Measurements from ENCODE around the gene GRPEL1. TPM values are rescaled to one million over a fixed set of nuclear protein-coding genes. Genes with fewer than 3 reads are reported as not detected.

GRPEL1 gene
- total RNA-seq, 1 donor from 2014 or later = 25.7 TPM

DNA sequence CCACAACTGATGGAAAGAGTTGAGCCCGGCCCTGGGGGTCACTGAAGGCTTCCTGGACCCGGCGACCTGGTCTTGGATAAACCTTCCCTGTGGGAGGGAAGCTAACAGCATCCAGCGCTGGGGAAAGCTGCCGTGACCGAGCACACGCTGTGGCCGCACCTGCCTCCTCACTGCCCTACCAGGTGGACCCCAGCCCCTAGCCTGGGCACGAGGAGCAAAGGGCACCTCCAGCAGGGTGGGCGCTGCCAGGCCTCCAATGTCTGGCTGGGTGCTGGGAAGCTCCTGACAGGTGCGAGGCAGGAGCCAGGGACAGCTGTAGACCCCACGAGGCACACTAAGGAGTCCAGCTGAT, 16.7 kb downstream of the GRPEL1 start:
- intact Hi-C loops (cut with DNase I) = no loop called here

DNA sequence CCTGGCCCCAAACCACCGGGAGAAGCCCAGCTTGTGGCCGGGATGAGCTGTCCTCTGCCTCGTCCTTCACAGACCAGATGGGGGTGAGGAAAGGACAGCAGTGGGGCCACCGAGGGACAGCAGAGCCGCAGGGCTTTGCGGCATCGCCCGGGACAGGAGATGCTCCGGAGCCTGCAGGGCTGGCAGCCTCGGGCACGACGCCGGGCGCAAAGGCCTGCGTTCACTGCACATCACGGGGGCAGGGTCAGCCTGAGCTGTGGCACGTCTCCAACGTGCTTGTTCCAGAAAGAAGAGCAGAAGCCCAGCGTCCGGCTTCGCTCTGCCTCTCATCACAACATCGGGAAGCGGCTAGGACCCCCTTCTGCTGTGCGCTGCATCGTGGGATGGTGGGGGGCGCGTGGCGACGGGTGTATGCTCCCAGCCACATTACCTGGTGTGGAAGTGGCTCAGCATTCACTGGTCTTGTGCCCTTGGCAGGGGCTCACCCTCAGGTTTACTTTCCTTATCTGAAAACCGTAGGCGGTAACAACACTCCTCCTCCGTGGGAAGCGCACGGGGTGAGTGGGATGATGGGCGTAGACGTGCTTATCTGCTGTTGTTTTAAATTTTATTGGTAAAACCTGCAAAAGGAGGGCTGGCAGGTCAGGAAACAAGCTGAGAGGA, 17.3 kb downstream of the GRPEL1 start:
- Histone ChIP-seq H3K27ac (no peak overlapping the region), H3K36me3 (peaks cover 36% of the 10 kb centered on the region), H3K4me1 (peaks cover 65% of the 10 kb centered on the region), H3K4me3 (no peak overlapping the region), H3K9me3 (no peaks in the 10 kb centered on the region), H3K27me3 (ENCODE audit: low read depth) (no peaks in the 10 kb centered on the region)
- intact Hi-C loops (cut with DNase I) = no loop called here
- ATAC-seq = no peak
- DNase-seq = no peak
- TF ChIP-seq, protein P1, sequence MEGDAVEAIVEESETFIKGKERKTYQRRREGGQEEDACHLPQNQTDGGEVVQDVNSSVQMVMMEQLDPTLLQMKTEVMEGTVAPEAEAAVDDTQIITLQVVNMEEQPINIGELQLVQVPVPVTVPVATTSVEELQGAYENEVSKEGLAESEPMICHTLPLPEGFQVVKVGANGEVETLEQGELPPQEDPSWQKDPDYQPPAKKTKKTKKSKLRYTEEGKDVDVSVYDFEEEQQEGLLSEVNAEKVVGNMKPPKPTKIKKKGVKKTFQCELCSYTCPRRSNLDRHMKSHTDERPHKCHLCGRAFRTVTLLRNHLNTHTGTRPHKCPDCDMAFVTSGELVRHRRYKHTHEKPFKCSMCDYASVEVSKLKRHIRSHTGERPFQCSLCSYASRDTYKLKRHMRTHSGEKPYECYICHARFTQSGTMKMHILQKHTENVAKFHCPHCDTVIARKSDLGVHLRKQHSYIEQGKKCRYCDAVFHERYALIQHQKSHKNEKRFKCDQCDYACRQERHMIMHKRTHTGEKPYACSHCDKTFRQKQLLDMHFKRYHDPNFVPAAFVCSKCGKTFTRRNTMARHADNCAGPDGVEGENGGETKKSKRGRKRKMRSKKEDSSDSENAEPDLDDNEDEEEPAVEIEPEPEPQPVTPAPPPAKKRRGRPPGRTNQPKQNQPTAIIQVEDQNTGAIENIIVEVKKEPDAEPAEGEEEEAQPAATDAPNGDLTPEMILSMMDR (IDR thresholded peaks at IDR 0.05) = no peak

More for the DNA sequence above, 16.7 kb downstream of the GRPEL1 start:
- ATAC-seq (no peak), DNase-seq (no peak)
- no peaks in the 10 kb centered on the region for H3K9me3 ChIP-seq
- peaks cover 60% of the 10 kb centered on the region for H3K4me1 ChIP-seq
- no peak overlapping the region for H3K4me3 ChIP-seq
- H3K27ac ChIP-seq = no peak overlapping the region
- TF ChIP-seq, protein P1 (IDR thresholded peaks at IDR 0.05) = no peak
- no peaks in the 10 kb centered on the region for H3K27me3 ChIP-seq (ENCODE audit: low read depth)
- peaks cover 41% of the 10 kb centered on the region for H3K36me3 ChIP-seq

DNA sequence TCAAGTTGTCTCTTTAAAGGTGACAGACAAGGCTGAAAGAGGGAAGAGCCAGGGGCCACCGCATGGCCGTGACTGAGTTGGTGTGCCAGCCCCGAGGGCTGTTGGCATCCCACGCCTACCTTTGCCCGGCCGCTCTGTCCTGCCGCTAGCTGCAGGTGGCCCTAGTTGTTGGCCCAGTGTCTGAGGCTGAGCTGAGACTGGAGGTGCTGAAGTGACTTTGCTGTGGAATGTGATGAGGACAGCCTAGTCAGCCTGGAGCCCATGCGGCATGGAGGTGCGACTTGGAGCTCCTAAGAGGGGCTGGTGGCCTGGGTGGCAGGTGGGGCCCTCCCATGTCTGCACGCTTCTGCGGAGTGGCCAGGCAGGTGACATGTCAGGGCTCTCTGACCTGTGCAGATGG, 18.1 kb downstream of the GRPEL1 start:
- TF ChIP-seq, protein P1 (IDR thresholded peaks at IDR 0.05) = no peak
- ATAC-seq (no peak), DNase-seq (no peak)
- H3K36me3 ChIP-seq = peaks cover 27% of the 10 kb centered on the region
- no peak overlapping the region for H3K27ac ChIP-seq
- no peaks in the 10 kb centered on the region for H3K27me3 ChIP-seq (ENCODE audit: low read depth)
- intact Hi-C loops (cut with DNase I) = no loop called here
- H3K9me3 ChIP-seq = no peaks in the 10 kb centered on the region
- H3K4me1 ChIP-seq = peaks cover 66% of the 10 kb centered on the region
- no peak overlapping the region for H3K4me3 ChIP-seq

DNA sequence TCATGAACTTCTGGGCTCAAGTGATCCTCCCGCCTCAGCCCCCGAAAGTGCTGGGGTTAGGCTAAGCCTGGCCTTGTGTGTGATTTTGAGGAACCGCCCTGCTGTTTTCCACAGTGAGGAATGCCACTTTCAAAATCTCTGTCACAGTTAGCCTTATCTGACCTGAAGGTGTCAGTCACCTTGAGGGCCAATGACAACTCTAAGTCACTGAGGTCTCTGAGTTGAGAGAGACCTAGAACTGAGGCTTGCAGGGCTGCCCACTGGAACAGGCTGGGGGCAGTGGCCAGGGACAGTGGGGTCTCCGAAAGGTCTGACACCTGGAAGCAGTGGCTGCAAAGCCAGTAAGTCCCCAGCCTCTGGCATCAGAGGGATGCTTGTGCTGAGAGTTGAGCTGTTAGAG, 18.6 kb downstream of the GRPEL1 start:
- Histone ChIP-seq H3K4me1 (peaks cover 68% of the 10 kb centered on the region), H3K27me3 (ENCODE audit: low read depth) (no peaks in the 10 kb centered on the region), H3K9me3 (no peaks in the 10 kb centered on the region), H3K4me3 (no peak overlapping the region), H3K36me3 (peaks cover 23% of the 10 kb centered on the region), H3K27ac (no peak overlapping the region)
- intact Hi-C loops (cut with DNase I) = no loop called here
- DNase-seq = no peak
- TF ChIP-seq, protein P1 (IDR thresholded peaks at IDR 0.05) = no peak
- no peak for ATAC-seq

DNA sequence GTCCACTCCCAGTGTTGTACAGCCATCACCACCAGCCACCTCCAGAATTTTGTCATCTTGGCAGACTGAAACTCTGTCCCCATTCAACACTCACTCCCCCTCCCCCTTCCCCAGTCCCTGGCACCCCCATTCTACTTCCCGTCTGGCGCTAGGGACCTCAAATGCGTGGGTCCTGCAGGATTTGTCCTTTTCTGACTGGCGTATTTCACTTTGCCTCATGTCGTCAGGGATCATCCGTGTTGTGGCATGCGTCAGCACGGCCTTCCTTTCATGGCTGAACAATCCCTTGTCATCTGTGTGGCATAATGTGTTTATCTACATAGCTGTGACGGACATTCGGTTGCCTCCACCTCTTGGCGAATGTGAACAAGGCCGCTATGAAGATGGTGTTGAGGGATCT, 19.2 kb downstream of the GRPEL1 start:
- H3K4me3 ChIP-seq = no peak overlapping the region
- no peak for DNase-seq
- H3K36me3 ChIP-seq = peaks cover 16% of the 10 kb centered on the region
- H3K27ac ChIP-seq = no peak overlapping the region
- H3K9me3 ChIP-seq = no peaks in the 10 kb centered on the region
- peaks cover 64% of the 10 kb centered on the region for H3K4me1 ChIP-seq
- TF ChIP-seq, protein P1 (IDR thresholded peaks at IDR 0.05) = no peak
- intact Hi-C loops (cut with DNase I) = no loop called here
- ATAC-seq = no peak
- H3K27me3 ChIP-seq (ENCODE audit: low read depth) = no peaks in the 10 kb centered on the region

Data from lower lobe of right lung (tissue), 2 donors.